ENCODE measurements around the gene MEG3.

DNA sequence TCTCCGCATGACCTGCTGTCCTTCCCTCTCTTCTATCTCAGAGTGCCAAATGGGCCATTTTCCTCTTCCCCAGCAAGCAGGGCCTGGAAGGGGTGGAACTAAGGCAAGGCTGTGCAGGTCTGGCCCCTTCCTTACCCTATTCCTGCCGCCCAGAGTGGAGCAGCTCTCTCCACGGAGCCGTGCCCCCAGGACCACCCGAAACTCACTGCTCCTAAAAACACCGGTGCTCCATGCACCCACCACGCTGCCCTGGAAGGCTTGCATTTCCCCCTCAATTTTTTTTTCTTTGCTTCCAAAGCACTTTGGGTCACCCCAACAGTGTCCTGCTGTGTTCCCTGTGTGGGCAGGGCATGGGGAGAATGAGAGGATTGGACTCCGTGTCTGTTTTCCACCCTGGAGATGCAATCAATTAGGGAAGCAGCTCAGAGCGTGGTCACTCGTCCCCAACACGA lies 48.5 kb upstream of the MEG3 start:
- TF ChIP-seq, protein P1, sequence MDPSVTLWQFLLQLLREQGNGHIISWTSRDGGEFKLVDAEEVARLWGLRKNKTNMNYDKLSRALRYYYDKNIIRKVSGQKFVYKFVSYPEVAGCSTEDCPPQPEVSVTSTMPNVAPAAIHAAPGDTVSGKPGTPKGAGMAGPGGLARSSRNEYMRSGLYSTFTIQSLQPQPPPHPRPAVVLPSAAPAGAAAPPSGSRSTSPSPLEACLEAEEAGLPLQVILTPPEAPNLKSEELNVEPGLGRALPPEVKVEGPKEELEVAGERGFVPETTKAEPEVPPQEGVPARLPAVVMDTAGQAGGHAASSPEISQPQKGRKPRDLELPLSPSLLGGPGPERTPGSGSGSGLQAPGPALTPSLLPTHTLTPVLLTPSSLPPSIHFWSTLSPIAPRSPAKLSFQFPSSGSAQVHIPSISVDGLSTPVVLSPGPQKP (IDR thresholded peaks at IDR 0.05; ENCODE audit: borderline replicate concordance, low read depth, low read length), result no peak
- TF ChIP-seq POLR2A (IDR thresholded peaks at IDR 0.05; ENCODE audit: low read depth, low read length) (no peak), NFE2L2 (IDR thresholded peaks at IDR 0.05; ENCODE audit: low read depth, low read length) (no peak)
